Fibroblast of lung (primary cell): ENCODE results near the gene CAMTA1. TPM values are rescaled to one million over a fixed set of nuclear protein-coding genes. Genes with fewer than 3 reads are reported as not detected.
"Not testable (repeated sequence)": the region's sequence is repeated elsewhere in the genome, so short reads cannot be mapped to it uniquely, and the experiment has no call there.

Source experiments
- DNase-seq, 2 donors: peaks; one replicate each; pipeline versions ENCODE4 v3.0.0 to v3.0.0-alpha.2; 2010; ENCODE audit warnings: low read depth in 2 of 2
- H2AFZ ChIP-seq: 2 replicates; pipeline ENCODE4 v1.5.1; 2012; ENCODE audit warnings: low read length, control low read depth, inconsistent platforms
- H3K27ac ChIP-seq: 2 replicates; pipeline ENCODE4 v1.5.1; 2011; ENCODE audit warnings: low read length, control low read depth; ENCODE audit not compliant: insufficient read depth
- H3K27me3 ChIP-seq: 2 replicates; pipeline ENCODE4 v1.5.1; 2011; ENCODE audit warnings: mild to moderate bottlenecking, low read length; ENCODE audit not compliant: control insufficient read depth, insufficient read depth
- H3K36me3 ChIP-seq: 2 replicates; pipeline ENCODE4 v1.5.1; 2011; ENCODE audit warnings: low read length; ENCODE audit not compliant: control insufficient read depth, insufficient read depth
- H3K4me1 ChIP-seq: 2 replicates; pipeline ENCODE4 v1.5.1; 2011; ENCODE audit warnings: low read length; ENCODE audit not compliant: control insufficient read depth, insufficient read depth; ENCODE audit errors: extremely low read depth
- H3K4me2 ChIP-seq: 2 replicates; pipeline ENCODE4 v1.5.1; 2011; ENCODE audit warnings: low read length, control low read depth; ENCODE audit not compliant: insufficient read depth; ENCODE audit errors: extremely low read depth
- H3K4me3 ChIP-seq, 4 experiments: fragments of 200-600 bp in 1 of 4; sonication (generic) in 1 of 4; replicated peaks in 1 of 4; 2 replicates each; pipeline ENCODE4 v1.5.1; 2011 to 2016; ENCODE audit warnings: low read length in 4 of 4, low read depth in 3 of 4, mild to moderate bottlenecking in 3 of 4, control low read depth in 2 of 4, inconsistent platforms in 1 of 4, mixed read lengths in 1 of 4; ENCODE audit not compliant: insufficient read depth in 1 of 4; ENCODE audit errors: control extremely low read depth in 1 of 4
- H3K79me2 ChIP-seq: 2 replicates; pipeline ENCODE4 v1.5.1; 2012; ENCODE audit warnings: mild to moderate bottlenecking, low read length, inconsistent platforms; ENCODE audit not compliant: control insufficient read depth, insufficient read depth
- H3K9ac ChIP-seq: 2 replicates; pipeline ENCODE4 v1.5.1; 2011; ENCODE audit warnings: mild to moderate bottlenecking, low read length, control low read depth; ENCODE audit not compliant: insufficient read depth
- H3K9me3 ChIP-seq: 2 replicates; pipeline ENCODE4 v1.5.1; 2012; ENCODE audit warnings: low read depth, low read length; ENCODE audit not compliant: control insufficient read depth, insufficient read depth
- H4K20me1 ChIP-seq: 2 replicates; pipeline ENCODE4 v1.5.1; 2011; ENCODE audit warnings: low read length; ENCODE audit not compliant: control insufficient read depth, insufficient read depth; ENCODE audit errors: extremely low read depth
- EZH2 ChIP-seq: IDR thresholded peaks from 2 replicates; pipeline ENCODE4 v1.5.1; 2012; ENCODE audit warnings: low read length, control low read depth, mild to moderate bottlenecking; ENCODE audit errors: missing control alignments
- polyA plus RNA-seq, 2 donors: library from polyadenylated mRNA; depleted of rRNA in 1 of 2; stranded (reverse) in 1 of 2; unstranded in 1 of 2; fragments of >200 nt; gene quantifications; 2 replicates each; pipeline ENCODE4 v1.2.1, GENCODE V29; 2011 to 2012; ENCODE audit warnings: missing spikeins in 1 of 2
- total RNA-seq: library from RNA; depleted of rRNA; stranded (reverse); fragments of >200 nt; gene quantifications from 2 replicates; pipeline ENCODE4 v1.2.1, GENCODE V29; 2014
- TF ChIP-seq, protein P1 (sequence below), 2 donors: IDR thresholded peaks in 1 of 2; conservative IDR thresholded peaks in 1 of 2; 1 replicate in 1 of 2; 2 replicates in 1 of 2; pipeline ENCODE4 v1.5.1; 2011 to 2012; ENCODE audit warnings: low read length in 2 of 2, control low read depth in 1 of 2, inconsistent platforms in 1 of 2, low read depth in 1 of 2, mild to moderate bottlenecking in 1 of 2

CAMTA1 gene
- total and polyA plus RNA-seq, 2 donors (not counting 1 experiment from before 2014, with no cell fraction given): 47.6 to 86.0 TPM

DNA sequence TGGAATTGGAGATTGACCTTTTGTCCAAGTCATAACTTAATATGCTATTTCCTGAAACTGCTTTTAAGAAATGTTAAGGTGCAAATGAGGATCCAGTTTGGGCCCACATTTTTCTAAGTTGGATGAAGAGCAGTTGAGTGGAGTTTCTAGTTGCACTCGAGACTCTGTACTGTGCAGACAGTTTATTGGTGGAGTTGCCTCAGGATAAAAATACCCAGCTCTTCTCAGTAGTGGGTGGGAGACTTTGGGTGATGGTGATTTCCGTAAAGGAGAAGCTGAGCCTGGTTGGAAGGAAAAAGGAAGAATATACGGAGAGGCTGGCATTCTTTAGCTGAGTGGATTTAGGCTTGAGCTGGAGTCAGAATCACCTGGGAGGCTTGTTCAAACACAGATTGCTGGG lies 49.9 kb downstream of the CAMTA1 start:
- H3K4me2 ChIP-seq: no peak overlapping the region
- H3K79me2 ChIP-seq: no peaks in the 10 kb centered on the region
- no peak overlapping the region for H2AFZ ChIP-seq
- TF ChIP-seq EZH2: no peak
- TF ChIP-seq, protein P1, sequence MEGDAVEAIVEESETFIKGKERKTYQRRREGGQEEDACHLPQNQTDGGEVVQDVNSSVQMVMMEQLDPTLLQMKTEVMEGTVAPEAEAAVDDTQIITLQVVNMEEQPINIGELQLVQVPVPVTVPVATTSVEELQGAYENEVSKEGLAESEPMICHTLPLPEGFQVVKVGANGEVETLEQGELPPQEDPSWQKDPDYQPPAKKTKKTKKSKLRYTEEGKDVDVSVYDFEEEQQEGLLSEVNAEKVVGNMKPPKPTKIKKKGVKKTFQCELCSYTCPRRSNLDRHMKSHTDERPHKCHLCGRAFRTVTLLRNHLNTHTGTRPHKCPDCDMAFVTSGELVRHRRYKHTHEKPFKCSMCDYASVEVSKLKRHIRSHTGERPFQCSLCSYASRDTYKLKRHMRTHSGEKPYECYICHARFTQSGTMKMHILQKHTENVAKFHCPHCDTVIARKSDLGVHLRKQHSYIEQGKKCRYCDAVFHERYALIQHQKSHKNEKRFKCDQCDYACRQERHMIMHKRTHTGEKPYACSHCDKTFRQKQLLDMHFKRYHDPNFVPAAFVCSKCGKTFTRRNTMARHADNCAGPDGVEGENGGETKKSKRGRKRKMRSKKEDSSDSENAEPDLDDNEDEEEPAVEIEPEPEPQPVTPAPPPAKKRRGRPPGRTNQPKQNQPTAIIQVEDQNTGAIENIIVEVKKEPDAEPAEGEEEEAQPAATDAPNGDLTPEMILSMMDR (conservative IDR thresholded peaks at IDR 0.05 in 1 of 2, IDR thresholded peaks at IDR 0.05 in 1 of 2; ENCODE audit: low read depth in 1 of 2, low read length in 2 of 2): no peak
- H4K20me1 ChIP-seq: no peaks in the 10 kb centered on the region
- H3K27me3 ChIP-seq: no peaks in the 10 kb centered on the region
- no peak overlapping the region for H3K9ac ChIP-seq
- no peak for DNase-seq
- H3K4me3 ChIP-seq: no peak overlapping the region
- no peak overlapping the region for H3K27ac ChIP-seq
- no peaks in the 10 kb centered on the region for H3K36me3 ChIP-seq
- no peaks in the 10 kb centered on the region for H3K9me3 ChIP-seq
- H3K4me1 ChIP-seq: no peaks in the 10 kb centered on the region

DNA sequence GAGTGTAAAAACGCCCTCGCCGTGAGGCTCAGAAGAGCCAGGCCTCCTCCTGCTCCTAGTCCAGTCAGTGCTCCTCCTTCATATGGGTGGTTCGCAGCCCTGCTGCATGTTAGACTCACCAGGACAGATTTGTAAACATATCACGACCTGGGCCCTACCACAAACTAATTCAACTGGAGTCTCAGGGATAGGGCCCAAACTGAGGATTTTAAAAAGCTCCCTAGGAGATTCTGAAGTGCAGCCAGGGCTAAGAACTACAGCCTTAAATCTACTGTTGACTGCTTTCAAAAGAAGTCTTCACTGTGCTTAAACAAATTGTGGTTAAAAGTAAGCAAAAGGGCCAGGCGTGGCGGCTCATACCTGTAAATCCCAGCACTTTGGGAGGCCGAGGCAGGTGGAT lies 57.0 kb downstream of the CAMTA1 start:
- Histone ChIP-seq H3K27ac (no peak overlapping the region), H3K9ac (no peak overlapping the region), H4K20me1 (no peaks in the 10 kb centered on the region), H3K4me3 (no peak overlapping the region), H3K9me3 (no peaks in the 10 kb centered on the region), H3K36me3 (no peaks in the 10 kb centered on the region), H3K4me2 (no peak overlapping the region), H3K27me3 (no peaks in the 10 kb centered on the region), H3K79me2 (no peaks in the 10 kb centered on the region), H2AFZ (no peak overlapping the region), H3K4me1 (no peaks in the 10 kb centered on the region)
- TF ChIP-seq, protein P1 (conservative IDR thresholded peaks at IDR 0.05 in 1 of 2, IDR thresholded peaks at IDR 0.05 in 1 of 2; ENCODE audit: low read depth in 1 of 2, low read length in 2 of 2): no peak
- no peak for TF ChIP-seq EZH2
- no peak for DNase-seq

DNA sequence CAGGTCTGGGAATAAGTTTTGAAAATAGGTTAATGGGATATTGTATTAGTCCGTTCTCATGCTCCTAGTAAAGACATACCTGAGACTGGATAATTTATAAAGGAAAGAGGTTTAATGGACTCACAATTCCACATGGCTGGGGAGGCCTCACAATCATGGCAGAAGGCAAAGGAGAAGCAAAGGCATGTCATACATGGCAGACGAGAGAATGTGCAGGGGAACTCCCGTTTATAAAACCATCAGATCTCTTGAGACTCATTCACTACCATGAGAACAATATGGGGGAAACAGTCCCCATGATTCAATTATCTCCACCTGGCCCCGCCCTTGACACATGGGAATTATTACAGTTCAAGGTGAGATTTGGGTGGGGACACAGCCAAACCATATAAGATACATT lies 60.5 kb downstream of the CAMTA1 start:
- not testable (repeated sequence) for H3K4me2 ChIP-seq, H3K27ac ChIP-seq, H3K27me3 ChIP-seq, H2AFZ ChIP-seq, H4K20me1 ChIP-seq, H3K4me3 ChIP-seq, H3K9me3 ChIP-seq, H3K36me3 ChIP-seq, H3K79me2 ChIP-seq, H3K9ac ChIP-seq, DNase-seq, H3K4me1 ChIP-seq
